Kasumi-1 (cell line): ENCODE measurements around the gene RPP30.

Experiments
- DNase-seq, 2 experiments: peaks; one replicate each; lab custom pipeline; 2025; lab: John Stamatoyannopoulos, UW

Gene RPP30

DNA sequence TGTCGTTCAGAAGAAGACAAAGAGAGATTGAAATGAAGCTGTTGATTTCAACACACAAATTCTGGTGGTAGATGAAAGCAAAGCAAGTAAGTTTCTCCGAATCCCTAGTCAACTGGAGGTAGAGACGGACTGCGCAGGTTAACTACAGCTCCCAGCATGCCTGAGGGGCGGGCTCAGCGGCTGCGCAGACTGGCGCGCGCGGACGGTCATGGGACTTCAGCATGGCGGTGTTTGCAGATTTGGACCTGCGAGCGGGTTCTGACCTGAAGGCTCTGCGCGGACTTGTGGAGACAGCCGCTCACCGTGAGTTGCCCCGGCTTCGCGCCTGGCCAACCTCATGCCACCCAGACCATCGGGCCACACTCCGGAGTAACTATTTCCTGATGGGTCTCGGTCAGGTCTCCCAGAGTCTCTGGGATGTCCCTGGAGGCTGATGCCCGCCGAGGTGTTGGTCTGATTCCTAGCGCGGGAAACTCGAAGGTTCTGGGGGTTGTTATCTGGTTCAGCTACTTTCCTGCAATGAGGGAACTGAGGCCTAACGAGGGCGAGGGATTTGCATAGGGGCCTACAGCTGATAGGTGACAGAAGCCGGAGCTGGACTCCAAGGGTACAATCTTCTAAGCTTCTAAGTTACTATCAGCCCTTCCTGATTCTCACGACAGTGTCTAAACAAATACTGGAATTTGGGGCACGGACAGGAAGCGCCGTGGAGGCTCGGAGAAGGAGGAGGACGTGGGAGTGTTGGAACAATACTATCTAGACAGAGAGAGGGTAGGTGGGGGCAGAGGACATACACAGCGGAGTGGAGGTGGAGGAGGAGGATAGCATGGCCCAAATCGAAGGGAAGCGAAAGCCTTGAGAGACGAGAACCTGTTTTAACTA is at the start of gene RPP30:
Gene RPP30 (plus strand): TSS at position 209 of the 882 bp plus-strand sequence. CDS start 13 bp downstream, at position 222.
- DNase-seq, result peak; percentile 93 to 97

- DNase-seq, result no peak
Measured at GRCh38 chr10:90822508-90822907, 49.3 kb upstream of the RPP30 start.

GRCh38 chr10:90832111-90832510 is 39.7 kb upstream of the RPP30 start:
- DNase-seq, result no peak

- no peak for DNase-seq
Measured at GRCh38 chr10:90834326-90834725, 37.4 kb upstream of the RPP30 start.

DNA sequence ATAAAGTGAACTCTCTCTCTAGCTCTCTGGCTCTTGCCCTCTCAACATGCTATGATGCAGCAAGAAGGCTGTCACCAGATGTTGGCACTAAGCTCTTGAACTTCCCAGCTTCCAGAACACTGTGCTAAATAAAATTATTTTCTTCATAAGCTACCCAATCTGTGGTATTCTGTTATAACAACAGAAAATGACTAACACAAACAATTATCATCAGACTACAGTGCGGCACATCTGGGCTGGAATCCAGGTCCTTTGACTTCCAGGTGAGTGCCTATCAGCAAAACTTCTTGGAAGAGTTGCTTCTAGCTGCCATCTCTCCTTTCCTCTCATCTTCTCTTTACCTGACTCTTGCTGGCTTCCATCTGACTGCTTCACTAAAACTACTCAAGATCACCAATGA is 34.3 kb upstream of the RPP30 start:
- DNase-seq, result no peak

- no peak for DNase-seq
Measured at GRCh38 chr10:90842725-90843124, 29.0 kb upstream of the RPP30 start.

- no peak for DNase-seq
Measured at GRCh38 chr10:90845726-90846125, 26.0 kb upstream of the RPP30 start.

GRCh38 chr10:90846746-90847145 is 25.0 kb upstream of the RPP30 start:
- DNase-seq, result no peak

DNA sequence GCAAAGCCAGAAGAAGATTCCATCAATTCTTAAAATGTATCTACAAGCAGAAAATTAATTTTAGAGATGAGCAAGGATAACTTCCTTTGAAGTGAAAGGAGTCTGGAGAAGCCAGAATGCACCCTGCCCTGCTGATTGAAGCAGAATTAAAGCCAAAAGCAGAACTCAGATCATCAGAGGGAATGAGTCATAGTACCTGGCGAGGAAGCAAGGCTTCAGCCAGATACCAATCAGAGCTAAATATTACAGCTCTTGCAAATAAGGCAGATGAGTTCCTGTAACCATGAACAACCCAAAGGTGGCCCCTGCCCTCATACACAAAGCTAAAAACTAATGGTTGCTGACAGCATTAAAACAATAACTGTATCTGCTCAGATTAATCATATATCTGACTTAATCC is 24.3 kb upstream of the RPP30 start:
- peak; percentile 75 to 78 for DNase-seq

DNA sequence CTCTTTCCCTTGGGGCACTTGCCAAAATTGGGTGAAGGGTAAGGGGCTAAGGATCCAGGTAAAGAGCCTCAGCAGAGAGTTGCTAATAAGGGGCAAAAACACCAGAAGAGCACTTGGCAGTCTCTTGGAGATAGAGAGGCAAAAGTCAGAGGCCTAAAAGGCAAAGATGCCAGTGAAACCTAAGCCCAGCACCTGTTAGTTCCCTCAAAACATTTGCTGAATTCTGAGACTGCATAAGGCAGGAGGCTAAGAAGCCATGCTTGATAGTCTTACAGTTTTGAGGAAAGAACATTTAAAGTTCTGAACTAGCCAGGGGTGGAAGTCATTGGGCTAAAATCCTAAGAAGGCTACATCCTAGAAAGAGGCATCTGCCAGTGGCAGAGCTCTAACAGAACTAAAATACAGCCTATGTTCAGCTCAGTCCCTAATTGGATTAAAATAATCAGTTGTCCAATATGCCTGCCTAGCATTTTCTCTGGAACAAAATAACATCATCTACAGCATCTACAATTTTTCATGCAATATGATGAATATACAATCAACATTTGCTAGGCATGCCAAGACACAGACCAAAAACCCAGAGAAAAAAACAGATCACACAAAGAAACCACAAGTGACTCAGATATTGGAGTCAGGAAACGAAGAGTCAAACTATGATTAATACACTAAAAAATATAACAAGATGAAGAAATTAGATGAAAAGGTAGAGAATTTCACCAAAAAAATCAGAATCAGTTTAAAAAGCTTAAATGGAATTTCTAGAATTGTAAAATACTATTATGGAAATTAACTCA is 21.6 kb upstream of the RPP30 start:
- no peak for DNase-seq

GRCh38 chr10:90855126-90855525 is 16.6 kb upstream of the RPP30 start:
- DNase-seq, result no peak

DNA sequence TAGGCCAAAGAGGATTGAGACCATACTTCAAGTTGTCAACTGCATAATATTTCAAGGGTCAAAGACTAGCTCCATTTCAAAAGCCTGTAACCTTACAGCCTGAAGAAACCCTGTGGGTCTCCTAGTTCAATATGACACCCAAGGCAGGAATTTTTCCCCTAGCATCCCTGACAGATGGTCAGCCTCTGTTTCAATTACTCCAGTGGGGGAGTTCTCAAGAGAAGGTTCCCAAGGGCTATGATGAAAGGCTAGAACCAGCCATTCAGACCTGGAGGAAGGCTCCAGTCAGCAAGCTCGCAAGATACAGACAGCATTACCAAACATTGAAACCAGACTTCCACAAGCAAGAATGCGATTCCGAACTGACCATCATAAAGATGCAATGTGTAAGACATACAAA is 15.5 kb upstream of the RPP30 start:
- DNase-seq, result no peak

DNA sequence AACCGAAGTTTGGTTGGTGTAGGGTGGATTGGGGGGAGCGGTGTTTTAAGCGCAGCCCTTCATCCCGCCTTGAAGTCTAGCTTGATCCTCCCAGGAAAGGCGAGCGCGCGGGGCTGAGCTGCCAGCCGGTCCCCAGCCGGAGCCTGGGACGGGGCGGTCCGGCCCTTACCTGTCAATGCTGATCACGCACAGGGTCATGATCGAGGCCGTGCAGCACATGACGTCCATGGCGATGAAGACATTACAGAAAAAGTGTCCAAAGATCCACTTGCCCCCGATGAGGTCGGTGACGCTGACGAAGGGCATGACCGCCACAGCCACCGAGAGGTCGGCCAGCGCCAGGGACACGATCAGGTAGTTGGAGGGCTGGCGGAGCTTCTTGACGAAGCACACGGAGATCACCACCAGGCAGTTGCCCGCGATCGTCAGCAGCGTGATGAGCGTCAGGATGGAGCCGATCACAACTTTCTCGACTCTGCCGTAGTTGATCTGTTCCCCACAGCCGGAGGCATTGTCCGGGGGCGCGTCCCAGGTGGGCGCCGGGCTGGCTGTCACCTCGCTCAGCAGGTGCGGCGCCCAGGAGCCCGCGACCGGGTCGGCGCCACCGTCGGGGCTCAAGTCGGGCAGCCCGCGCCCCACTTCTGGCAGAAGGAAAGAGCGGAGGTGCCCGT is 14.7 kb upstream of the RPP30 start:
- DNase-seq, result no peak

GRCh38 chr10:90857635-90858460 is 13.9 kb upstream of the RPP30 start, which contains the start of gene HTR7:
TSS of gene HTR7 (minus strand) at chr10:90858039. CDS start at chr10:90857671, 368 bp downstream.
- DNase-seq, result peak; percentile 32 to 52

GRCh38 chr10:90858461-90858968 is 13.3 kb upstream of the RPP30 start:
- no peak for DNase-seq

DNA sequence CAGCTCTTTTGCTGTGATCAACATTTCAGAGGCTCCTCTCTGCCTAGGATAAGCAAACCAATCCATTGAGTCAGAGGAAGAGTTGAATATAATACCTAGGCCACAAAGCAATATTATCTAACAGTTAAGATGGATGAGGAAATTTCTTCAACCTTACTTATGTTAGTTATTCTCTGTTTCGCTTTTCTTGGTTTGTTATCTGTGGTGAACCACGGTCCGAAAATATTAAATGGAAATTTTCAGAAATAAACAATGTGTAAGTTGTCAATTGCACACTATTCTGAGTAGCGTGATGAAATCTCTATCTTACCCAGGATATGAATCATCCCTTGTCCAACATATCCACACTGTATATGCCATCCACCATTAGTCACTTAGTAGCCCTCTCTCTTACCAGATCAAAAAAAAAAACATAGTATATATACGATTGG is 12.4 kb upstream of the RPP30 start:
- peak; percentile 12 to 13 for DNase-seq

DNA sequence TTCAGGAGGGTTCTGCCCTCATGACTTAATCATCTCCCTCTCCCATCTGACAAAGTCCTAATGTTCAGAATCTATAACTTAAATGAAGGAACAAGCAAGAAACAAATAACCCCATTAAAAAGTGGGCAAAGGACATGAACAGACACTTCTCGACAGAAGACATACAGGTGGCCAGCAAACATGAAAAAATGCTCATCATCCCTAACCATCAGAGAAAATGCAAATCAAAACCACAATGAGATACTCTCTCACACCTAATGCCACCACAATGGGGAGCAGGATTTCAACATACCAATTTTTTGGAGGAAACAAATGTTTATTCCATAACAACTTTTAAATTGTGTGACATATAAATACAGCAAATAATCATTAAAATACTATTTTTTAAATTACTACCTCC is 11.0 kb upstream of the RPP30 start:
- DNase-seq, result no peak

GRCh38 chr10:90862908-90863514 is 8.8 kb upstream of the RPP30 start:
- peak; percentile 63 to 84 for DNase-seq

DNA sequence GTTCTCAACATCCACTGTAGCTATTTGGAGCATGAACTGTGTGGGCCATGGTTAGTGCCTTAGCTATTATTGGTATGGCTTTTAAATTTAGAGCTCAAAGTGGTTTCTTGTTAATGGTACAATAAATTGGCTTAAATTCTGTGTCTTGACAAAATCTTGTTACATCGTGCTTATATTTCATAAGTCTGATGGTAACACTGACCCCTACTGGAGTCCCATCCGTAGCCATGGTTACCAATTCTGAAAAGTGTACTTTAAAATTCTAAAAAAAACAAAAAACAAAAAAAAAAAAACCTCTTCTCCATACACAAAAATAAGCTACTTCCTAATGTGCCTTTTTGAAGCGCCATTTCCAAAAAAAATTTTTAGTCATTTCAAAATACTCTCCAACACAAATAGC is 6.4 kb upstream of the RPP30 start:
- peak; percentile 33 to 41 for DNase-seq

DNA sequence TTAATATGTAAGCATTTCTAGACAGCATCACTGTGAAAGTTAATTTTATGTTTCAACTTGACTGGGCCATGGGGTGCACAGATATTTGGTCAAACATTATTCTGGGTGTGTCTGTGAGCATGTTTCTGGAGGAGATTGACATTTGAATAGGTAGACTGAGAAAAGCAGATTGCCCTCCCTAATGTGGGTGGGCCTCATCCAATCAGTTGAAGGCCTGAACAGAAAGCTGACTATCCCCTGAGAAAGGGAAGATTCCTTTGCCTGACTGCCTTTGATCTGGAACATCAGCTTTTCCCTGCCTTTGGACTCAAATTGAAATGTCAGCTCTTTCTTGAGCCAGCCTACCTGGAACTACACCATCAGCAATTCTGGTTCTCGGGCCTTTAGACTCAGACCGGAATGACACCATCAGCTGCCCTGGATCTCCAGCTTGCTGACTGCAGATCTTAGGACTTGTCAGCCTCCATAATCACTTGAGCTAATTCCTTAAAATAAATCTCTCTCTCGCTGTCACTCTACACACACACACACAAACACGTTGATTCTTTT is 5.7 kb upstream of the RPP30 start:
- no peak for DNase-seq
